Astrocyte of the spinal cord (primary cell): ENCODE measurements around the gene DIO1.
A peak's percentile ranks its signal among the peaks of the same experiment; 100 is the strongest.

Source experiments
- DNase-seq: peaks from one replicate; pipeline ENCODE4 v3.0.0; 2011; ENCODE audit warnings: low read depth, low spot score
- H3K4me3 ChIP-seq: 2 replicates; pipeline ENCODE4 v1.5.1; 2011; ENCODE audit warnings: low read depth, mild to moderate bottlenecking, low read length, moderate library complexity
- in situ Hi-C: cut with HindIII; loops from 2 replicates; pipeline ENCODE4 v1.10.0; 2017; ENCODE audit warnings: low sequenced_read_pairs
- TF ChIP-seq, protein P1 (sequence below): IDR thresholded peaks from 2 replicates; pipeline ENCODE4 v1.5.1; 2012; ENCODE audit warnings: low read depth, mild to moderate bottlenecking, low read length, inconsistent platforms

Gene DIO1

DNA sequence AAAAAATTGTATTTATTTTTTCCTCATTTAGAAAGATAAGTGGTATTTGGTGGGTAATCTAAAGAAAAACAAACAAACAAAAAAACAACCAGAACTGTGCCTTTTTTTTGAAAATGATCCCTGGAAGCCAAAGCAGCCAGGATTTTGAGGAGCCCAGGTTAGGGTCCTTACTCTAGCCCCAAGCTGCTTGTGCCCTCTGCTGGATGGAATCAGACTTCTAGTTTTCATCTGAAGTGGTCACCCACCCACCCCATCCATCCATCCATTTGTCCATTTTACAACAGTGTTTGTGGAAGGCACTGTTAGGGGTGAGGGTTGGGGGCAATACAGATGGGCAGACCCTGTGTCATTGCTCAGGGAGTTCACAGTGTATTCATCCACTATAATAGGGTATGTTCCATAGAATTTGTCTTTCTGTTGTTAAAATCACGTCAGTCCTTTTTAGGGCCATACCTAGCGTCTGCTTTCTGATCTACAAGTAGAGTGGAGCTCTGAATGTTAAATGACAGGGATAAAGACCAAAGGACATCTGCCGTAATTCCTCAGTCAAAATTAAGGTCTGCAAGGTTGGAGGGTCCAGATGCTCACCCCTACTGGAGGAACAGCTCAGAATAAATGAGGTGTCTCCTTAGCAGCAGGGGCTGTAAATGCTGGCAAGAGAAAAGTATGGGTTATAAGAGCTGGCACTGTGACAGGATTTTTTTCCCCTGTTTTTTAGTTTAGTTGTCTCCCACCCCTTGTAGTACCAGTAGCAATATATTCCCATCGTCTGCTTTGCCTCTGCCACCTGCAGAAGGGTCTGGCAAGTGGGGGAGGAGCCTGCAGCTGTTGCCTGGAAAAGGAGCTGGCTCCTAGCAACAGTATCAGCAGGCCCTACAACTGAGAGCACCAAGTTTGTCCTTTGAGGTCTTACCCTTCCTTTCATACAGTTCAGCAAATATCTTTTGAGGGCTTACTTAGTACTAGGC, 55.3 kb downstream of the DIO1 start:
- peak; percentile 51 for DNase-seq
- no peak overlapping the region for H3K4me3 ChIP-seq
- TF ChIP-seq, protein P1, sequence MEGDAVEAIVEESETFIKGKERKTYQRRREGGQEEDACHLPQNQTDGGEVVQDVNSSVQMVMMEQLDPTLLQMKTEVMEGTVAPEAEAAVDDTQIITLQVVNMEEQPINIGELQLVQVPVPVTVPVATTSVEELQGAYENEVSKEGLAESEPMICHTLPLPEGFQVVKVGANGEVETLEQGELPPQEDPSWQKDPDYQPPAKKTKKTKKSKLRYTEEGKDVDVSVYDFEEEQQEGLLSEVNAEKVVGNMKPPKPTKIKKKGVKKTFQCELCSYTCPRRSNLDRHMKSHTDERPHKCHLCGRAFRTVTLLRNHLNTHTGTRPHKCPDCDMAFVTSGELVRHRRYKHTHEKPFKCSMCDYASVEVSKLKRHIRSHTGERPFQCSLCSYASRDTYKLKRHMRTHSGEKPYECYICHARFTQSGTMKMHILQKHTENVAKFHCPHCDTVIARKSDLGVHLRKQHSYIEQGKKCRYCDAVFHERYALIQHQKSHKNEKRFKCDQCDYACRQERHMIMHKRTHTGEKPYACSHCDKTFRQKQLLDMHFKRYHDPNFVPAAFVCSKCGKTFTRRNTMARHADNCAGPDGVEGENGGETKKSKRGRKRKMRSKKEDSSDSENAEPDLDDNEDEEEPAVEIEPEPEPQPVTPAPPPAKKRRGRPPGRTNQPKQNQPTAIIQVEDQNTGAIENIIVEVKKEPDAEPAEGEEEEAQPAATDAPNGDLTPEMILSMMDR, result peak; percentile 70
- in situ Hi-C loops, result no loop called here

DNA sequence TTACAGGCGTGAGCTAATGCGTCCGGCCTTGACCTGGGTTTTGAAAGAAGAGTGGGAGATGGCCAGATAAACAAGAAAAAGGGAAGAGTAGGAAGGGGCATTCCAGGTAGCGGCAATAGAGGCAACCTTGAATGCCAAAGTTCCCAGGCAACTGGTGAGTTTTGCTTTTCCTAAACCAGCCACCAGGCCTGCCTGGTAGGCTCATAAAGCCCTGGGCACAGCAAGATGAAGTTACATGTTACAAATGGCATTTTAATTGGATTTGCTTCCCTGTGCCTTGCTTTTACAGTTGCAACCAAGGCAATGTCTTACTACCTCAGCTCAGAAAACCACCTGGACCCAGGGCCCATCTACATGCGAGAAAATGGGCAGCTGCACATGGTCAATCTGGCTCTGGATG, 57.7 kb downstream of the DIO1 start:
- in situ Hi-C loops, result no loop called here
- TF ChIP-seq, protein P1, result no peak
- no peak overlapping the region for H3K4me3 ChIP-seq
- no peak for DNase-seq

DNA sequence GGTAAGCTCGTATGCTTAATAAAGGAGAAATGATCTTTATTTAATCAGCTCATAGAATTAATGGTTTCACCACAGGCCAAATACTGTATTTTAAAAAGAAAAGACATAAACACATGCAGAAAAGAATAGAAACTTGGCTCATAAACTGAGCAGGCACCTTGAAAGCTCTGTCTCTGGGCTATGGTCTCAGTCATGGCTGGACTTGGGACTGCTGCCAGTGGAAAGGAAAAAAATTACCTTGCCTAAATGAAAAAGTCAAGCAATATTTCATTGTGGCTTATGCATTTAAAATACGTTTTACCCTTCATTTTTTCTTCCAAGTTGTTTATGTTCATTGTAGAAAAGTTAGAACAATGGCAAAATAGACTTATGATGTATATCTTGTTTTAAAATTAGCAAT, 60.1 kb downstream of the DIO1 start:
- DNase-seq, result no peak
- in situ Hi-C loops, result no loop called here
- TF ChIP-seq, protein P1, result no peak
- no peak overlapping the region for H3K4me3 ChIP-seq

DNA sequence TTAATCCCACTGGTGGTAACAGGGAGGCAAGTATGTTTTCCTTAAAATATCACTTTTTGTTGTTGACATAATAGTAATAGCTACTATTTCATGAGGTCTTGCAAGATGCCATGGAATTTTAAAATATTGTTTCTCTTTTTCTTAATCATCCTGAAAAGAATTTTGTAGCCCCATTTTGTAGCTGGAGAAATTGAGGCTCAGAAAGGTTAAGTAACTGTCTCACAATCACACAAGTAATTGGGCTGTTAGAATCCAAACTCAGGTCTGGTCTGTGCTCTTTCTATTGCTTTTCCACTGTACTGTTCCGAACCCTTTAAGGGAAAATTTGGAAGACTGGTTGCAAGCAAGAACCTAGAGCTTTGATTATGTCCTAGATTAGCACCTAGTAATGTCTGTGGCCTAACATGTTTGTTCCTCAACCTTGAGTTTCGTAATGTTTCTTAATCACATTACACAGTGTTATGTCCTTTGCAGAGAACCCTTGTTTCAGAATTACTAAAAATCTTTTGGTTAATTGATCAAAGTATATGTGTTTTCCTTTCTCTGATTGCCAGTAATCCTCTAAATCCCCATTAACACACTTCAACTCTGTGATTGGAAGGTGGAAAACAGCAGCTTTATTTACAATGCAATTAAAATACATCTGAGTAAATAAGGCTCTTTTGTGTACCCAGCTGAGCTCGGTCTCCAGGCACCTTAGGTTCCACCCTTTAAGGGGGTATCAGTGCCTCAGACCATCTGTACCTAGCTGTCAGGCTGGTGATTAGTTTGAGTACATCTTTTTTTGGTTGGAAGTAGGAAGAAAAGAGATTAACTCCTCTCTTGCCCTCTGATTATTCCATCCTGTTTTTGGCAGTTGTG, 62.6 kb downstream of the DIO1 start:
- no peak for DNase-seq

DNA sequence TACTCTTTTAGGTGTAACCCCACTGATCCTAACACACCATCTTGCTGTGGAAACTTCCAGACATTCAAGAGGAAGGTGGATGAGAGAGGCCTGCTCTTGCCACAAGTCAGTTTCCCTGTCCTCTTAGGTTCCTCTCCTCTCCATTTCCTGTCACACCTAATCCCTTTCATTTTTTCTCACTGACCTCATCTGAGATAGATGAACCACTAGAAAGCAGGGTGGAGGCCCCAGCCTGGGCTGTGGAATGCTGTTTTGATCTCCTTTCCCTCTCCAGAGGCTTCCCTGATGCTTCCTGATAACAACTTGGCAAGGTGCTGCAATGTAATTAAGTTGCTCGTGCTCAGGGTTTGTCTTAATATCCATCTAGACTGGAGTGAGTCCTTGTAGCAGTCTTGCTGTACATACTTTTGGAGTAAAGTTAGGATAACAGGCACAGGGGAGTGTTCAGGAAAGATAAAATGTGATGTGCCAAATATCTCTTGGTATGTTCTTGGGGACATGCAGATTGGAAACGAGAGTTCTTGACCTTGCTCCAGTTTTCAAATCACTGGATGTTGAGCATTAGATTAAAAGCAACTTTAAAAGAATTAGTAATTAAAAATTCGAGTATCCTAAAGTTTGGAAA, 63.3 kb downstream of the DIO1 start:
- H3K4me3 ChIP-seq, result no peak overlapping the region
- TF ChIP-seq, protein P1, result no peak
- in situ Hi-C loops, result no loop called here
- peak; percentile 29 for DNase-seq

More for the DNA sequence above, 62.6 kb downstream of the DIO1 start:
- TF ChIP-seq, protein P1, result no peak
- no peak overlapping the region for H3K4me3 ChIP-seq
- in situ Hi-C loops, result no loop called here

DNA sequence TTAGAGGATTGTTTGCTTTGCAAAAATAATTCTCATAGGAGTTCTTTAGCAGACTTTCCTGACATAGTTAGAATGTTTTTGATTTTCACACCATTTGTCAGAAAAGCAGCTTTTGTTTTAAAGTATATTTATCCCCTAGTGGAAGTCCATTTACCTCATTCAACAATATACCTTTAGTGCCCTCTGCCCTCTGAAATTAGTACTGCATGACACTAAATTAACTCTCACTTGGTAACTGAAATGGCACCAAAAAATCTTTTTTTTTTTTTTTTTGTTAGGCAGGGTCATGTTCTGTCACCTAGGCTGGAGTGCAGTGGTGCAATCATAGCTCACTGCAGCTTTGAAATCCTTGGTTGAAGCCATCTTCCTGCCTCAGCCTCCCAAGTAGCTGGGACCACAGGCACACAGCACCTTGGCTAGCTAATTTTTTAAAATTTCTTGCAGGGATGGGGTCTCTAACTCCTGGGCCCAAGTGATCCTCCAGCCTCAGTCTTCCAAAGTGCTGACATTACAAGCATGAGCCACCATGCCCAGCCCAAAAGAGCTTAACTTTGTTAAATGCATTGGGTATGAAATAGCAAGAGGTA, 65.8 kb downstream of the DIO1 start:
- in situ Hi-C loops, result no loop called here
- TF ChIP-seq, protein P1, result peak; percentile 32
- H3K4me3 ChIP-seq, result no peak overlapping the region
- DNase-seq, result peak; percentile 22
